GM21786 (cell line): Measurements from ENCODE around the gene CCL14.

Experiments used
- ATAC-seq: cut with Tn5 transposase; IDR thresholded peaks from one replicate; pipeline ENCODE4 v1.9.1; 2021; ENCODE audit not compliant: unreplicated experiment

The CCL14 gene

GRCh38 chr17:35991075-35991474, 4.5 kb upstream of the CCL14 start:
- ATAC-seq = no peak

- no peak for ATAC-seq
Measured at GRCh38 chr17:35988164-35988563, 1.6 kb upstream of the CCL14 start.

- no peak for ATAC-seq
Measured at GRCh38 chr17:35984140-35984539, 2.4 kb downstream of the CCL14 start.

- ATAC-seq = no peak
Measured at GRCh38 chr17:35982409-35983191, 3.9 kb downstream of the CCL14 start.

DNA sequence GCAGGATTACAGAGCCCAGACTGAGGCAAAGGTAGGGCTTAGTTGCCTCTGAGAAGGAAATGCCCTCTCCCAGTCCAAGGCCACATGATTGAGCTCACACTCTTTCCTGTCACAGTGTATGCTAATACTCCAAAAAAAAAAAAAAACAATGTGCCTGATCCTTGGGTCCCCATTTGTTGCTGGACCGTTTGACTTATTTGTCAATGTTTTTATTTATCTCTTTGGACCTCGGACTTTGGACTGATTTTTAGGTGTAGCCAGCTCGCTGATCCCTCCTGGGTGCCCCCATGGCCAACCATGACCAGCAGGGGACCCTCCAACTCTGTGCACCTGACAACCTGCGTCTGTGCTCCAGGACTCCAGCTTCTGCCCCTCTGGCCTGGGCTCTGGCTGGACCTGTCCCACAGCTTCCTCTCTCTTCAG, 4.6 kb downstream of the CCL14 start:
- no peak for ATAC-seq

- no peak for ATAC-seq
Measured at GRCh38 chr17:35981246-35981645, 5.3 kb downstream of the CCL14 start, which contains the start of gene CCL16. Gene CCL16, minus strand, starts transcription at chr17:35981497. Its CDS starts 77 bp downstream, at chr17:35981420.

- no peak for ATAC-seq
Measured at GRCh38 chr17:35978346-35978745, 8.2 kb downstream of the CCL14 start.

DNA sequence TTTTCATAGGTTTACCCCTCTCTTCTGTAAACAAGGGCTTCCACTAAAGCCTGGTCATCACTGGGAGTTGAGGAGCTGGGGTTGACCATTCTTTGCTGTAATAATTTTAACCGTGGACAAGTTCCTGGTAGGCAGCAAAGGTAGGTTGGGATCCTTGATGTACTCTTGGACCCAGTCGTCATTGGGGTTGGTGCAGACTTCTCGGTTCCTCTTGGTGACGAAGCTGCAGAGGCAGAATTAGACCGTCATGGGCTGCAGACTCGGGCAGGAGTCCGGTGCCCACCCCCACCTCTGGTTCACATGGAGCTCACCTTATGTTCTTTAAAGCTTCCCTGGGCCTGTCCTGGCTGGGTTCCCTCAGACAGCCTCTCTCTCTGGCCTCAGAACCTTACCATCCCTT, 9.0 kb downstream of the CCL14 start:
- ATAC-seq = no peak

GRCh38 chr17:35973333-35974260, 12.9 kb downstream of the CCL14 start:
- ATAC-seq = no peak

DNA sequence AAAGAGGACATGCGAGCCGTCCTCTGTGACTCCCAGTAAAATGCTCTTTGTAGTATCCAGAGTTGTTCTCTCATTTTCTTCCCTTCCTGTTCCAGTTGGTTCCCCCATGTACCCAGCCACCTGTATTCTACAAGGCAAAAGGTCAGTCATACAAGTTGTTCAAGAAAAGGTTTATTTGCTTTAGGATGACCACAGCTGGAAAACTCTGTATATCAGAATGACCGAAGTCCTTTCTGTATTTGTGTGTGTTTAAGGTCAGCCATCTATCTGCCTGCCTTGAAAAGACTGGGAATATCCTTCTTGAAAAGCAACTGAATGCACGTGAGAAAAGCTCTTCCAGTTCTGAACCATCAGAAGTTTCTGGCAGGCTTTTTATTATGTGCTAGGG, 13.6 kb downstream of the CCL14 start:
- ATAC-seq = no peak

- ATAC-seq = no peak
Measured at GRCh38 chr17:35972535-35972934, 14.0 kb downstream of the CCL14 start.

- no peak for ATAC-seq
Measured at GRCh38 chr17:35972066-35972465, 14.5 kb downstream of the CCL14 start.

DNA sequence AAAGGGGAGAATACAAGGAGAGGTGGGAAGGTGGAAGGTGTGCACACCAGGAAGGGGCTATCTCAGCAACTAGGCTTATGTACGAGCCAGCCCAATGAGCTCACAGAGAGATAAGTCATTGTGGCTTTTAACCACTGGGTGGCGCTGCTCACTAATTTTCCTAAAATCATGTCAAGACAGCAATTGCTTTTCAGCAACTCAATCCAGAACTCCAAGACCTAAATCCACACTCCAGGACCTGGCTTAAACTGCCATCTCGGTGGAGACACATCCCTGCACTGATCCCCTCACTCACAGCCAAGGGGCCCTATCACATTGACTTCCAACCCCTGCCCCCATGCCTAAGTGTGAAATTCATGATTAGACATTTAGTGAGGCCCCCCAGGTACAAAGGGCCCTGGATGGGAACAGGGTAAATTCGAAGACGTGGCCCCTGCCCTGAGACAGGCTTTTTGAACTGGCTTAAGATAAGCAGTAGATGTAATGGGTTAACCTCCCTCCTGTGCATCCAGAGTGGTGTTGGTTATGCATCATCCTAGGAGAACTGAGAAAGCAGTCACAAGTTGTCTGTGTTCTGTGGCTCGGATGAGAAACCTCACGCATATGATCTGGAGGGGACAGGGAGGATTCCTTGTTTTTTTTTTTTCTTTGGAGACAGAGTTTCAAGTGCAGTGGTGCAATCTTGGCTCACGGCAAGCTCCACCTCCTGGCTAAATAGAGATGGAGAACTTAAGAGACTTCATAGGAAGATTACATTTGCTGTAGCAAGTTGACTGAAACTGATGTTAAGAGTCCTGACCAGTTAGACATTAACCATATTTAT, 16.8 kb downstream of the CCL14 start:
- ATAC-seq = no peak

DNA sequence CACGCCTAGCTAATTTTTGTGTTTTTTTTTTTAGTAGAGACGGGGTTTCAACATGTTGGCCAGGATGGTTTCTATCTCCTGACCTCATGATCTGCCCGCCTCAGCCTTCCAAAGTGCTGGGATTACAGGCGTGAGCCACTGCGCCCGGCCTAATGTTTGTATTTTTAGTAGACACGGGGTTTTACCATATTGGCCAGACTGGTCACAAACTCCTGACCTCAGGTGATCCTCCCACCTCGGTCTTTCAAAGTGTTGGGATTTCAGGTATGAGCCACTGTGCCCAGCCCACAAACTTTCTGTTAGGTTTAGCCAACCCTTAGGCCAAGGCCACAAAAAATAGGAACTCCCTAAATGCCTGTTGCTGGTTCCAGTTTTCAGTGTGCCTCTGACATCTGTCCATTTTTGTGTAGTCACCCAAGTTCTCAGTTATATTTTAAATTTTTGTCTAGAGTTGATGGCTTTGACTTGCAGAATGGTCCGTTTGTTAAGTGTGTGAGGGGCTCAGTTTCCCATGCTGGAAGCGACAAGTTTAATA, 17.9 kb downstream of the CCL14 start:
- no peak for ATAC-seq

- no peak for ATAC-seq
Measured at GRCh38 chr17:35965272-35965671, 21.3 kb downstream of the CCL14 start.

- no peak for ATAC-seq
Measured at GRCh38 chr17:35963663-35964062, 22.9 kb downstream of the CCL14 start.

- ATAC-seq = no peak
Measured at GRCh38 chr17:35953720-35954119, 32.8 kb downstream of the CCL14 start.

DNA sequence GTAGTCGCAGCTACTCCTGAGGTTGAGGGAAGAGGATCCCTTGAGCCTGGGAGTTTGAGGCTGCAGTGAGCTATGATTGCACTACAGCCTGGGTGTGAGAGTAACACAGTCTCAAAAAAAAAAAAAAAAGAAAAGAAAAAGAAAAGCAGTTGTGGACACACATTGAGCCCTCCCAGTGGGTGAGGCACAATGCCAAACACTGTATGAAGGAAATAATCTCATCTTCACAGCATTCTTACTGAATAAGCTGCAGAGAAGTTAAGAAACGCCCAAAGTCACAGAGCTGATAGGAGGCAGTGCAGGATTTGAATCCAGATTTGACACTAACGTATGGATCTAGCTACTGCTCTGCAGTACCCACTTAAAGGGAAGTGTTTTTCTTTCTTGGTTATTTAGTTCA, 37.1 kb downstream of the CCL14 start:
- ATAC-seq = no peak

GRCh38 chr17:35948092-35948491, 38.4 kb downstream of the CCL14 start:
- ATAC-seq = no peak

DNA sequence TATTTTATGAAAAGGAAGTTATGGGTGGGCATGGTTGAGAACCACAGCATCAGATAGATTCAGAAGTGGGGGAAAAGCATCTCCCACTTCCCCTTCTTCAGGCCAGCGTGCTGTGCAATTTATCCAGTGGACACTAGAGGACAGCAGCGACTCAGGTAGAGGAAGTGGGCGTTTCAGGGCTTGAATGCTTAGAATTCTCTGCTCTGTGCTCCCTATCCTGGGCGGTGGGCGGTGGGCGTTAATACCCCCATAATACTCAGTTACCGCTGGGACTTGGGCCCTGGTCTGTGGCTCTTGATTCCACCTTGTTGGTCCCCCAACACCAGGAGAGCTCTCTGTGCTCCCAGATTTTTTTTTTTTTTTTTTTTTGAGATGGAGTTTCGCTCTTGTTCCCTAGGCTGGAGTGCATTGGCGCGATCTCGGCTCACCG, 39.4 kb downstream of the CCL14 start:
- no peak for ATAC-seq

- ATAC-seq = no peak
Measured at GRCh38 chr17:35944151-35944550, 42.4 kb downstream of the CCL14 start.
